HL-60 (cell line): Measurements from ENCODE around the gene TIPRL.

ENCODE experiments used
- DNase-seq, 2 experiments: peaks; one replicate each; pipeline ENCODE4 v3.0.0-alpha.2; 2010 to 2020; ENCODE audit warnings: low read depth in 1 of 2, low spot score in 1 of 2
- H3K27ac ChIP-seq: fragments of 250-450 bp; sonication (Bioruptor Pico); replicated peaks from 2 replicates; pipeline ENCODE4 v1.5.1; 2020; ENCODE audit warnings: mild to moderate bottlenecking, moderate library complexity
- H3K27me3 ChIP-seq: fragments of 250-450 bp; sonication (Bioruptor Pico); 2 replicates; pipeline ENCODE4 v1.5.1; 2021; ENCODE audit warnings: mild to moderate bottlenecking, moderate library complexity; ENCODE audit not compliant: insufficient read depth, poor library complexity, severe bottlenecking
- H3K4me3 ChIP-seq: replicated peaks from 2 replicates; pipeline ENCODE4 v1.5.1; 2011; ENCODE audit warnings: mild to moderate bottlenecking, control low read depth, low read length; ENCODE audit not compliant: insufficient read depth
- CTCF ChIP-seq: IDR thresholded peaks from one replicate; pipeline ENCODE4 v1.5.1; 2011; ENCODE audit warnings: low read length, control low read depth, inconsistent platforms; ENCODE audit not compliant: insufficient read depth
- GABPA ChIP-seq: IDR thresholded peaks from 2 replicates; pipeline ENCODE4 v1.6.1; 2012; ENCODE audit warnings: low read depth
- POLR2AphosphoS5 ChIP-seq: IDR thresholded peaks from 2 replicates; pipeline ENCODE4 v1.6.1; 2012; ENCODE audit warnings: low read depth
- REST ChIP-seq: IDR thresholded peaks from 2 replicates; pipeline ENCODE4 v1.6.1; 2012; ENCODE audit warnings: low read depth; ENCODE audit not compliant: insufficient replicate concordance
- SPI1 ChIP-seq: IDR thresholded peaks from 2 replicates; pipeline ENCODE4 v1.6.1; 2012; ENCODE audit warnings: low read depth, mild to moderate bottlenecking, borderline replicate concordance

Gene TIPRL

GRCh38 chr1:168136709-168137514 lies 41.9 kb upstream of the TIPRL start, which contains the start of gene GPR161:
GPR161 (minus strand) TSS chr1:168136930; CDS start chr1:168104850, 32,080 bp downstream.
- TF ChIP-seq REST (no peak), GABPA (no peak), POLR2AphosphoS5 (no peak), SPI1 (no peak), CTCF (no peak)
- peak within 1 kb of the TSS; percentile 56 for H3K4me3 ChIP-seq
- H3K27ac ChIP-seq = no peak within 1 kb of the TSS
- H3K27me3 ChIP-seq = peaks cover 27% of the 10 kb centered on the region
- no peak for DNase-seq

- TF ChIP-seq GABPA (no peak), SPI1 (no peak), REST (no peak), CTCF (no peak), POLR2AphosphoS5 (no peak)
- Histone ChIP-seq H3K4me3 (no peak overlapping the region), H3K27ac (no peak overlapping the region), H3K27me3 (peaks cover 27% of the 10 kb centered on the region)
- DNase-seq = no peak
Measured at GRCh38 chr1:168137515-168137821, 41.3 kb upstream of the TIPRL start.

- no peak for DNase-seq
- Histone ChIP-seq H3K4me3 (no peak overlapping the region), H3K27me3 (peaks cover 27% of the 10 kb centered on the region), H3K27ac (no peak overlapping the region)
- TF ChIP-seq REST = no peak
- no peak for TF ChIP-seq POLR2AphosphoS5
- no peak for TF ChIP-seq SPI1
- no peak for TF ChIP-seq CTCF
- no peak for TF ChIP-seq GABPA
Measured at GRCh38 chr1:168138134-168138533, 40.6 kb upstream of the TIPRL start.
